Body of pancreas (tissue), 4 donors: ENCODE measurements around the gene CACUL1.

ENCODE experiments used
- POLR2A ChIP-seq, 3 donors: fragments of 450-650 bp; IDR thresholded peaks; one replicate each; pipeline ENCODE4 v1.6.1; 2016; ENCODE audit warnings: antibody characterized with exemption in 3 of 3, mild to moderate bottlenecking in 2 of 3
- TF ChIP-seq, protein P1 (sequence below), 7 experiments: fragments of 450-650 bp in 4 of 7; fragments of 200-600 bp in 3 of 7; sonication (generic) in 3 of 7; IDR thresholded peaks; one replicate each; pipeline ENCODE4 v1.5.1; 2016 to 2019; ENCODE audit warnings: antibody characterized with exemption in 7 of 7

DNA sequence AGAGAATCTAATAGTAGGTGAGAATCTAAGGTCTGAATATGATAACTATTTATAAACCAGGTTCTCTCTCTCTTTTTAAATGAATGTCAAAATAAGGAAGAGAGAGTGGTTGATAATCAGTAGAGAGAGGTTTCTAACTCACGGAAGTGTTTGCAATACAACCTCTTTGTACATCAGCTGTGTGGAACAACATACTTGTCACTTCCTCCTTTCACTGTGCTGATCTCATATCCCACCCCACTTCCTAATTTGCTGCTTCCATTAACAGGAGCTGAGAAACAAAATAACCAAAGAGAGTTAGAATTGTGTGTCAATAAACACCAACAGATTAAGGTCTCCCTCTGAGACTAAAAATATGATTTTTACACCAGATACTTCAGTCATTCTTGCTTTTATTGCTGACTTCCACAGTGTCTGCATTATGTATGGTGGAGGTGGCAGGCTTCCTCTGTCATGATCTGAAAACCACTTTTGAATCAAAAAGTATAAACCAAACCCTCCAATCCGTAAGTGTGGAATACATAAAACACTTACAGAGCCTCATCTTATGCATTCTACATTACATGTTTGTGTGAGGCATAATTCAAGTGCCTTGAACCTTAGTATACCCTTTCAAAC is 25.0 kb downstream of the CACUL1 start:
- TF ChIP-seq, protein P1, sequence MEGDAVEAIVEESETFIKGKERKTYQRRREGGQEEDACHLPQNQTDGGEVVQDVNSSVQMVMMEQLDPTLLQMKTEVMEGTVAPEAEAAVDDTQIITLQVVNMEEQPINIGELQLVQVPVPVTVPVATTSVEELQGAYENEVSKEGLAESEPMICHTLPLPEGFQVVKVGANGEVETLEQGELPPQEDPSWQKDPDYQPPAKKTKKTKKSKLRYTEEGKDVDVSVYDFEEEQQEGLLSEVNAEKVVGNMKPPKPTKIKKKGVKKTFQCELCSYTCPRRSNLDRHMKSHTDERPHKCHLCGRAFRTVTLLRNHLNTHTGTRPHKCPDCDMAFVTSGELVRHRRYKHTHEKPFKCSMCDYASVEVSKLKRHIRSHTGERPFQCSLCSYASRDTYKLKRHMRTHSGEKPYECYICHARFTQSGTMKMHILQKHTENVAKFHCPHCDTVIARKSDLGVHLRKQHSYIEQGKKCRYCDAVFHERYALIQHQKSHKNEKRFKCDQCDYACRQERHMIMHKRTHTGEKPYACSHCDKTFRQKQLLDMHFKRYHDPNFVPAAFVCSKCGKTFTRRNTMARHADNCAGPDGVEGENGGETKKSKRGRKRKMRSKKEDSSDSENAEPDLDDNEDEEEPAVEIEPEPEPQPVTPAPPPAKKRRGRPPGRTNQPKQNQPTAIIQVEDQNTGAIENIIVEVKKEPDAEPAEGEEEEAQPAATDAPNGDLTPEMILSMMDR (IDR thresholded peaks at IDR 0.05), result no peak
- TF ChIP-seq POLR2A (IDR thresholded peaks at IDR 0.05), result no peak
